Activated CD4-positive, alpha-beta T cell treated with anti-CD3 and anti-CD28 coated beads, Interleukin-2, Interleukin-4, amounts not matched to agents 100 ng/mL and 50 ng/mL, durations not matched to agents 16 hours and 8 hours (primary cell): ENCODE measurements around the gene HOXA3.

Experiments
- DNase-seq: peaks from one replicate; pipeline ENCODE4 v3.0.0-alpha.2; 2020; ENCODE audit warnings: low spot score

HOXA3 gene

GRCh38 chr7:27154901-27155815 lies 2.8 kb upstream of the HOXA3 start:
- DNase-seq = no peak

DNA sequence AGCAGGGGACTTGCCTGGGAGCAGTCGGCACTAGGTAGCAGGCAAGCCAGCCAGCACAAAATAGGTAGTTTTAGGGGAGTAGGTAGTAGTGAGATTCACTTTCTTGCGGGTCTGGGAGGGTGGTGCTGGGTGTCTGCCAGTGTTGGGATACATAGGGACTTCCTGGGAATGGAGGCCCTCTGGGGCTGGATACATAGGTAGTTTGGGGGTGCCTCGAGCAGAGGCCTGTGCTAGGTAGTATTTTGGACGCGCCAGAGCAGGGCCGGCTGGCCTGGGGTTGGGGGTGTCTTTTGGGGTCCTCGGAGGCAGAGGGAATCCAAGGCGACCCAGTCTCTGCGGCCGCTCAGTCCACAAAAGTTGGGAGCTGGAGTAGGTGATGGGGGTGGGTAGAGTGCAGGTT lies 2.0 kb upstream of the HOXA3 start:
- DNase-seq = no peak

DNA sequence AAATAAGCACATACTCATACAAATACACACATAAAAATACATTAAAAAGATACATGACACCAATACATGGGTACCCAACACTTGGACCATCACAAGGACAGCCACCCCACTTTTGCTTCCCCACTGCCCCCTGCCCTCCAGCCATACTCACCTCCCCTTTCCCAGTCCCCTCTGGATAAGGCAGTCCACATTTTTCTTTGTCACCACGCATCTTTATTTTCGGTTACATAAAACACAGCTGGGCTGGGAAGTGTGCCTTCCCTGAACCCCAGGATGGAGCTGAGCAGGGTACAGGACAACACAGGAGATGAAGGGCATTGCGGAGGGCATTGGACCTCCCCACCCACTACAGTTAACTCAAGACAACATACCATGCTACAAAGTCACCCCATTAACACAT lies 1.1 kb upstream of the HOXA3 start:
- DNase-seq = no peak

- DNase-seq = no peak
Observed at GRCh38 chr7:27152816-27153442, 546 bp upstream of the HOXA3 start.

DNA sequence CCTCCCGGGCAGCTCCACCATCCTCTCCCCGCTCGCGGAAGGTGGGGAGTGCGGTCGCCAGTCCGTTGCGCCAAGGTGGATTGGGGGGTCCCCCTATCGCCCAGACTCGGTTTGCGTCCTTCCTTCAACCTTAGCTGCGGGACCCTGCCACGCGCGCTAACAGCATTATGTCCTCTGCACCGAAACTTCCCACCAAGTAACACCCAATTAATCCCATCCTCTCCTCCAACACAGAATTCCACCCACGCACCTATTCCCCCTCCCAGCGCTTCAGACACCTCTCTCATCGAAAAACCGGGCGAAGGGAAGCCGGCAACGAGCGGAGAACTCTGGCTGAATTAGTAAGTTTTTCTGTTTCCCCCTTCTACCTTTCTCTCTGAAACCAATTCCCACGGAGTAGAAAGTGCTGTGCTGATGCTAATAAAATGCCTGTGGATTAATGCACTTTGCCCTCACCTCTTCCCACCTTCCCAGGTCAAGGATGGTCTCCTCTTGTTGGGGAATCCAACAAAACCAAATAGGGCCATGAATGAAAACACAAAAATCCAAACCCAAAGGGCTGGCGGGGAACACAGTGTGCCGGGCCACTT lies 947 bp downstream of the HOXA3 start:
- DNase-seq = no peak

DNA sequence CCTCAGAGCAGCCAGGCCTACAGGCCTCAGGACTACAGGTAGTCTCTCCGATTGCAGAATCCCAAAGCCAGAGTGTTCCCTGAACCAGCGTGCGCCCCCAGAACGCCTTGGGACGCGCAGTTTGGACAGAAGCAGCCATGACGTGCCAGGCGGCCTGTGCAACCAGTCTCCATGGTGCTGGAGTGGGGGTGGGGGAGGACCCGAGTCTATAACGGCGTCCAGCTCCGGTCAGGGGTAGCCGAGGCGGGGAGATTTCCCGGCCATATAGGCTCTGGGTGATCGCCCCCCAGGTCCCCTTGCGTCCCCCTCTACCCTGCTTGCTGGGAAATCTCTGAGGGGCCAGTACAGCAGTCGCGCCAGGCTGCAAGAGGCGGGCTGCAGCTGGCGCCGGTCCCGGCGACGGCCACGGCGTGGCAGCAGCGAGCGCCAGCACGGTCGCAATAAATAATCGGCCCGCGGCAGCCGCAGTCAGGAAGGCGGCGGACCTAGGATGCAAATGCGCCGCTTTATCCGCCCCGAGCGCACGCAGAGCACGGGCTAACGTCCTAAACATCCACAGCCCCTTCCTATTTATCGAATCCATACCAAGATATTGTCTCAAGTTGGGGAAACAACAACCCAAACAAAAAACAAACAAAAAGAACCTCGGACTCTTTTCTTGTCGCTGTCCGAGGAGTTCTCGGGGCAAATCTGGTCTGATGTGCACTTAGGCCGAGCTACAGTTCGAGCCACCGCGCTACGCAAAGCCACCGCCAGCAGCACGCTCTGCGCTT lies 1.6 kb downstream of the HOXA3 start:
- peak; percentile 60 for DNase-seq

GRCh38 chr7:27149842-27150567 lies 2.4 kb downstream of the HOXA3 start:
- DNase-seq = no peak

DNA sequence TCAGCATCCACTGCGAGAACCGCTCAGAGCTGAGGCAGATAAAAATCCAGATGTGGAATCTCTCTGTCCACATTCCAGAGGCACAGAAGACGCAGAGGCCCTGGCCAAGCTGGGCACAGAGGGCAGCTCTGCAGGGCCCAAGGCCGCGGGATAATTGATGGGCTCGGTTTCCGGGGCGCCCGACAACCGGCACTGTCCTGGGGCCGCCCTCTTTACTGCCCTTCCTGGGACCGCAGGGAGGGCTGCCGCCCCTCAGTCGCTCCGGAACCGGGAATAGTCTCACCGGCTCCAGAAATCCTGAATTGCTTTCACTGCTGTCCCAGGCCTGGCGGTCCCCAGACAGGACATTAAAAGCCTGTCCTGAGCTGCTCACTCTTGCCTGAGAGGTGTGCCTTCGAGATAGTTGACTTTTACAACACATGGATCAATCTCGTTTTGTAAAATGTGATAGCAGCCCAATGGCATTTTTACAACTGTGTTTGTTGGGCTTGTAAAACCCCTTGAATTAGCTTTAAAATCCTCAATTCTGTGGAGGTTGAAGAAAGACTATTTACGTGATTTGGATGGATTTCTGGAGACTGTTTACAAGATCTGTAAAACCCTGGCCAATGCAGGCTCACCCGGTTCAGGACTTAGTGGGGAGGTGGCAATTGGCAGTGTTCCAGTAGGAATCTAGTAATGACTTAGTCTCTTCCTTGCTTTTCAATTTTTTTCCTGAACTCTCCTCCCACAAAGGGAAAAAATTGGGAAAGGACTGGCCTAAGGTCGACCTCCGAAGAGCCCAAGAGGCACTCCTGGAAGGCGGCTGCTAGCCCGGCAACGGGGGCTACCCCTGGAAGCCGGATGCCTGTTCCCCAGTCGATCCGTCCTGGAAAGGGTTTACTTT lies 3.4 kb downstream of the HOXA3 start:
- no peak for DNase-seq

GRCh38 chr7:27148031-27148755 lies 4.2 kb downstream of the HOXA3 start:
- no peak for DNase-seq

GRCh38 chr7:27147199-27148030 lies 5.0 kb downstream of the HOXA3 start, which contains the start of gene HOXA6:
Gene HOXA6, minus strand, starts transcription at chr7:27147774. Its CDS starts 25 bp downstream, at chr7:27147749.
- no peak for DNase-seq

DNA sequence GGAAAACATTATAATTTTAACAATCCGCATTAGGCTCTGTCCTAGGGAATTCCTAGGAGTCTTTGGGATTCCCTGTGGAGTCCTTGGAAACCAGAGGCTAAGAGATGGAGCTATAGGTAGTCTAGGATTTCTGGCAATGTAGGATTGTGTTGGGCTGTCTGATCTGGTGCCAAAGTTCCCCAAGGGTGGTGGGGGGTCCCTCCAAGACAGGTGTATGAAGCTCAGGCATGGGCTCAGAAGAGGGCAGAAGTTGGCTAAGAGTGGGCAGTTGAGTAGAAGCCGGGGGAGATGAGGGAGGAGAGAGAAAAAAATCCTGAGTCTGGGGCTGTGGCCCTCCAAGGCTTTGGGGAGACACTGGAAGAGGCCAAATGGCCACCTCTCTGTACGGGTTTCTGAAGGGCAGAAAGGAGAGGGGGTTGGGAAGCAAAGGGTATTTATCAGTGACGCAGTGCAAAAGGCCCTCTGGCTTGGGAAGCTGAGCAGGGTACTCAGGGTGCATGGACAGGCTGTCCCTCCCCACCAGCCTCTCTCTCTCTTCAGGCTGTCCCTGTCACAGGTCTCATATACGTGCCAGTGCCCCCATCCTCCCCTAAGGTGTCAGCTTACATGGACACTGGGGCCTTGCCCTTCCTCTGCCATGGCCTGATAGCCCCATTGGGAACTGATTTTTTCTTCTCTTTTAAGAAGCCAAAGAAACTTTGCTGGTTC lies 5.7 kb downstream of the HOXA3 start:
- no peak for DNase-seq

DNA sequence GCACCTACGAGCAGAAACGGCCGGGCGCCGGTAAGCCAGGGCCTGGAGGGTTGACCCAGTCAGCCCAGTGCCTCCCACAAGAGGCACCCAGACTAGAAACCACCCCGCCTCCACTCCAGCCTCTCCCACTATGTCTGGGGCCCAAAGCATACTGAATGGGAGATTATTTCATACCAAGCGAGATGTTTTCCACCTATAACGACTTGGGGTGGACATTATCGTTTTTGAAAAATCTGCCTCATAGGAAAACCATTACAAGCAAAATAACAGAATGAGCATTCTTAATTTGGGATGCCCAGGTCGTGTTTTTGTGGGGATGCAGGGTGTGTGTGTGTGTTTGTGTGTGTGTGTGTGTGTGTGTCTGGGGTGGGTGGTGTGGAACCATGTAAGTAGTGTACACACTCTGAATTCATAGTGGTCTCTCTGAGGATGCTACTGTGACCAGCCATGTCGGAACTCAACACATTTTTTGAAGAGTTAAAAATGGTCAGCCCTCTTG lies 6.4 kb downstream of the HOXA3 start:
- no peak for DNase-seq

DNA sequence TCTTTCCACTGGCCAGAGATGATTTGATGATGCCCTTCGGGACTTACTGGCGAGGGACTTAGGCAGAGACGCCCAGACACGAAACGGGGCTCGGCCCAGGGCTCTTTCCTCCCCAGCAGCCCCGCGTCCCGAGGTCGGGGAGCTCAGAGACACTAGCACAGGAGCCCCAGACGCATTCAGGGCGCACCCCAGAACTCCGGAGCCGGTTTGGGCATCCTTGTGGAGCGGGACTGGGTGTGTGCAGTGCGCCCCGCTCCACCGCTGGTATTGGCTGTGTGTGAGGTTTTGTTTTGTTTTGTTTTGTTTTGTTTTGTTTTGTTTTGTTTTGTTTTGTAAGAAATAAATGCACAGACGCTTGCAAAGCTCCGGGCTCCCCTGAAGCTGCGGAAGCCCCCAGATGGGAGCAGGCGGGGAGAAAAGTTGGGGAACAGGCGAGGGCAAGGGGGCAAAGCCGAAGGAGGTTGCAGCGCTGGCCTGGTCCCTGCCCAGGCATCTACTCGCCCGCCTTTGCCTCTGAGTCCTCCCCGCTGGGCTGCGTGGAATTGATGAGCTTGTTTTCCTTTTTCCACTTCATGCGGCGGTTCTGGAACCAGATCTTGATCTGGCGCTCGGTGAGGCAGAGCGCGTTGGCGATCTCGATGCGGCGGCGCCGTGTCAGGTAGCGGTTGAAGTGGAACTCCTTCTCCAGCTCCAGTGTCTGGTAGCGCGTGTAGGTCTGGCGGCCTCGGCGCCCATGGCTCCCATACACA lies 7.0 kb downstream of the HOXA3 start:
- DNase-seq = no peak

GRCh38 chr7:27144781-27145164 lies 7.6 kb downstream of the HOXA3 start:
- DNase-seq = no peak

DNA sequence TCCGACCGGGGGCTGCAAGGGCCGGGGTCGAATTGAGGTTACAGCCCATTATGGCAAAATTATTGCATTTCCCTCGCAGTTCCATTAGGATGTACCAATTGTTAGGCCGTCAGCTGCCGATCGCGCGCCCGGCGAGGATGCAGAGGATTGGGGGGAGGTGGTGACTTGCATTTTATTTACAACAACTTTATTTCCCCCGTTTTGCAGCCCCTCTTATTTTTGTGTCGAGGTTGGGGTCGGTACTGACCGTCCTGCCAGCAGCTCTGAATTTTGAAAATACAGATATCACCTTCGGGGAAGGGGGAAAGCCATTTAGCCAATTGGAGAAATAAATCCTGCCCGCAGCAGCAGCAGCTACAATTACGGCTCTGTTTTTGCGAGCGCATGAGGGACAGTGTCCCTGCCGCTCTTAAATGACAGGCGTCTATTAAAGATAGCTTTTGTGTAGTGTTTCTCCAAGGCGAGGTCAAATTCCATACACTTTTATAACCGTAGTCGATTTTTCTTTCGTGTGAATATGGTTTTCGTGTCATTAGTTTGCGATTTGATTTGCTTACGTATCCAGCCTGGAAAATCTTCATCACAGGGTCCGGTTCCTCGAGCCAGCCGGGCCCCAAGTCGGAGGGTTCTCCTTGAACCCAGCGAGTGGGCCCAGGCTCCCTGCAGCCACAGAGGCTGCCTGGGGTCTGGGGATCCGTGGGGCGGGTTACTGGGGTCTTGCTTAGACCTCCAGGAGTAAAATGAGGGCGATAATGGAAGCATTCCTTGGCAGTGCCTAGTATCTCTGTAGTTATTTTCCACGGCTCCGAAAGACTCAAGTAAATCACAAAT lies 8.2 kb downstream of the HOXA3 start:
- no peak for DNase-seq
